Epidermal melanocyte (primary cell): ENCODE data around the gene ZNF316.
"Not testable (repeated sequence)": the region's sequence is repeated elsewhere in the genome, so short reads cannot be mapped to it uniquely, and the experiment has no call there.

ENCODE experiments used
- DNase-seq: peaks from one replicate; pipeline ENCODE4 v3.0.0; 2011; ENCODE audit warnings: low spot score; ENCODE audit not compliant: insufficient read length

ZNF316 gene

DNA sequence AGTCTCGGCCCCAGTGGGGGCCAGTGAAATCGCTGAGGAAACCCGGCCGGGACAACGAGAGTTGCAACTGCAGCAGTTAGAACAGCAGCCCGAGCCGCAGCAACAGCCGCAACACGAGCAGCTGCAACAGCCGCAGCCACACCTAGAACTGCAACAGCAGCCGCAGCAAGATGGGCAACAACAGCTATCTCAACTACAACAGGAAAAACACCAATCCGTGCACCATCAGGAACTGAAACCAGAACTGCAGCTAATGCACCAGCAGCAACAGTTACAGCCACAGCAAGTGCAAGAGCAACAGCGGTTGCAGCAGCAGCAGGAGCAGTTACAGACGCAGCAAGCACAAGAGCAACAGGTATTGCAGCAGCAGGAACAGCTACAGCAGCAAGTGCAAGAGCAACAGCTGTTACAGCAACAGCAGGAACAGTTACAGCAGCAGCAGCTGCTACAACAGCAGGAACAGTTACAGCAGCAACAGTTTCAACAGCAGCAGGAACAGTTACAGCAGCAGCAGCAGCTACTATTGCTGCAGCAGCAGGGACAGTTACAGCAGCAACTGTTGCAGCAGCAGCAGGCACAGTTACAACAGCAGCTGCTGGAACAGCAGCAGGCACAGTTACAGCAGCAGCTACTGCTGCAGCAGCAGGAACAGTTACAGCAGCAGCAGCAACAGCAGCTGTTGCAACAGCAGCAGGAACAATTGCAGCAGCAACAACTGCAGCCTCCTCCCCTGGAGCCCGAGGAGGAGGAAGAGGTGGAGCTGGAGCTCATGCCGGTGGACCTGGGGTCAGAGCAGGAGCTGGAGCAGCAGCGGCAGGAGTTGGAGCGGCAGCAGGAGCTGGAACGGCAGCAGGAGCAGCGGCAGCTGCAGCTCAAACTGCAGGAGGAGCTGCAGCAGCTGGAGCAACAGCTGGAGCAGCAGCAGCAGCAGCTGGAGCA lies 15.7 kb upstream of the ZNF316 start:
- DNase-seq, result no peak

DNA sequence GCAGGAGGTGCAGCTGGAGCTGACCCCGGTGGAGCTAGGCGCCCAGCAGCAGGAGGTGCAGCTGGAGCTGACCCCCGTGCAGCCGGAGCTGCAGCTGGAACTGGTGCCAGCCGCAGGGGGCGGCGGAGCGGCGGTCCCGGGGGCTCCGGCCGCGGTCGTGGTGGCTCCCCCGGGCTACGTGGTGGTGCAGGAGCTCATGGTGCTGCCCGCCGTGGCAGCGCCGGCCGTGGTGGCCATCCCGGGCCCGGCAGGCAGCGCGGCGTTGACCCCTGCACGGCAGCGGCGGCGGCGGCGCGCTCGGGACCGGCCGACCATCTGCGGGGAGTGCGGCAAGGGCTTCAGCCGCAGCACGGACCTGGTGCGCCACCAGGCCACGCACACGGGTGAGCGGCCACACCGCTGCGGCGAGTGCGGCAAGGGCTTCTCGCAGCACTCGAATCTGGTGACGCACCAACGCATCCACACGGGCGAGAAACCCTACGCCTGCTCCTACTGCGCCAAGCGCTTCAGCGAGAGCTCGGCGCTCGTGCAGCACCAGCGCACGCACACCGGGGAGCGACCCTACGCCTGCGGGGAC lies 14.9 kb upstream of the ZNF316 start:
- no peak for DNase-seq

DNA sequence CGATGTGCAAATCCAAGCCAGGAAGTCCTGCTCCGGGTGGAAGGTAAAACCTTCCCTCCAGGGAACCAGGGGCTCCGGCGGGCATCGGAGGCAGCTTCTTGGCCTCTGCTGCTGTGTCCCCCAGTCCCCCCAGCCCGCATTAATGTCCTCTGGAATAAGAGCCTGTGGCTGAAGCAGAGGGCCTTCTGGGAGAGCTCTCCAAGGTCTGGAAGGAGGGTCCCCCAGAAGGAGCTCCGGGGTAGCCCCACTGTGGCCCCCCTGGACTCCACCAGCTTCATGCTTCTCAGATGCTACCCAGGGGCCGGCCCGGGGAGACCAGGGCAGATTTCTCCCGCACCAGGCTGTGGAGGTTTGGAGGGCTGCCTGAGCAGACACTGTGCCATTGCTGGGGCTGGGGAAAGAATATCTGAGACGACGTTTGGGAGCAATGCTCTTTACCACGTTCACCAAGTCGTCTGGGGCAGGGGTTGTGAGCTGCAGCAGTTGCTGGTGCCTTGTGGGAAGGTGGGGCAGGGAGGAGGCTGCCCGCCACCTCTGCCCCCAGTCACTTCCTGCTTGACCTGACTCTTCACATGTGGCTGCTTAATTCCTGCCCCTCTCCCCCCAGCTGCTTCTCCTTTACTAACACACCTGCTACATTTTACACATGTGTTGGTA lies 13.4 kb upstream of the ZNF316 start:
- no peak for DNase-seq

DNA sequence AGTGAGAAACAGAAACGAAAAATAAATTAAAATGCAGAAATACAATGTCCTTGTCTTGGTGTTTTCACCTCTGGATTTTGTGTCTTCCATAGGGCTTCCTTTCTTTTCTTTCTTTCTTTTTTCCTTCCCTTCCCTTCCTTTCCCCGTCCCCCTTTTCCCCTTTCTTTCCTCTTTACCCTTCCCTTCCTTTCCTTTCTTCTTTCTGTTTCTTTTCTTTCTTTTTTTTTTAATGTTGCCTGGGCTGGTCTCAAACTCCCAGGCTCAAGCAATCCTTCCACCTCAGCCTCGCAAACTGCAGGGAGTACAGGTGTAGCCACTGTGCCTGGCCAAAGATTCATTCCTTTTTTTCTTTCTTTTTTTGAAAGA lies 12.9 kb upstream of the ZNF316 start:
- DNase-seq, result no peak

DNA sequence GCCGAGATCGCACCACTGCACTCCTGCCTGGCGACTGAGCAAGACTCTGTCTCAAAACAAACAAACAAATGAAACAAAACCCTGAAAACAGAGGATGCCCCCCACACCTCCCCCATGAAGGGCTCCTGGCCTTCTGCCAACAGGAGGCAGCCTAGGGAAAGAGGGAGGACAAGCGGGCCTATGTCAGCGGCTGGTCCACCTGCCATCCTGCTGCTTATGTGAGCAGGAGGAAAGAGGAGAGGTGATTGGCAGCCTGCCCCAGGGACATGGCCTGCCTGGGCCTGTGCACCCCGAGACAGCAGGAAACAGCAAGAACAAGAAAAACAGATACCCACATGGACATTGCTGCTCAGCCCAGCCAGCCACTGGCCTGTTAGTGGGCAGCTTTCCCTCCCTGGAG lies 9.1 kb upstream of the ZNF316 start:
- DNase-seq, result no peak

DNA sequence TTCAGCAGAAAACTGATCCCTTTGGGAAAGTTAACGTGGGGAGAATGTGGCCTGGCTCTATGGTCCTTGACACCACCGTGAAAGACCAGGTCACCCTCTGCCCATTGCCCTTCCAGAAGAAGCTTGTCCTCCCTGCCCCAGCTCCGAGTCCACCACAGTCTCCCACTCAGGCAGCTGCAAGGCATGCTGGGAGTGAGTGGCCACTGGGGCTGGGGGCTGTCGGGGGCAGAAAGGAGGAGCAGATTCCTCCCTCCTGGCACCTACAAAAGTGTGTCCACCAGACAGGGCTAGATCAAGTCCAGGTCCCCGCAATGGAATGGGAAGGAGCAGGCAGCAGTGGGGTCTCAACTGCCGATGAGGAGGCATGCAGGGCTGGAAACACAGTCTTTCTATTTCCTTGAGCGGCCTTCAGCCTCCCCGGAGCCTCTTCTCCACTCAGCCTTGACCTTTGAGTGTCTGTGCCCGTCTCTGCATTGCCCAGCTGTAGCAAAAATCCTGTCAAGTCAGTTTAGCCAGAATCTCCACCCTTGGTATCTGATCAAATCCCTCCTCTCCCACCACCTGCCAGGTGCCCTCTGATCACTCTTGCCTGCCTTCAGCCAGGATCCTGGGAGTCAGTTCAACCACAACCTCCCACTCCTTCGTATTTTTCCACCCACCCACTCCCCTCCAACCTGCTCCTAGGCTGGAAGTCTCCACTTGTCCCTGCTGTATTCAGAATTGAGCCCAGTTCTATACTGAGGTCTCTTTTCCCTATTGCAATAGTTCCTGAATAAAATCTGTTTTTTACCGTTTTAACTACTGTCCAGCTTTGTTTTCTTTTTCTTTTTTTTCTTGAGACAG lies 6.9 kb upstream of the ZNF316 start:
- DNase-seq, result no peak

DNA sequence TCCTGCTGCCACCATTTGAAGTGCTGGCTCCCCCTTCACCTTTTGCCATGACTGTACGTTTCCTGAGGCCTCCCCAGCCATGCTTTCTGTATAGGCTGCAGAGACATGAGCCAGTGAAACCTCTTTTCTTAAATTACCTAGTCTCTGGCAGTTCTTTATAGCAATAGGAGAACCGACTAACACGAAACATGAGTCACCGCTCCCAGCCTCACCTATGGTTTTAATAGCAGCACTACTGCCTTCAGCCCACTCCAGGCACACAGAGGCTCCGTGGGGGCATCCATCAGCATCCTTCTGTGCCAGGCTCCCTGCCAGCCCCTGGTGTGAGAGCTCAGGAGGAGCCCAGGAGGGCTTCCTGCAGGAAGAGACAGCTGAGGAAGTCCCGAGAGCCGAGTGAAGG lies 5.5 kb upstream of the ZNF316 start:
- no peak for DNase-seq

DNA sequence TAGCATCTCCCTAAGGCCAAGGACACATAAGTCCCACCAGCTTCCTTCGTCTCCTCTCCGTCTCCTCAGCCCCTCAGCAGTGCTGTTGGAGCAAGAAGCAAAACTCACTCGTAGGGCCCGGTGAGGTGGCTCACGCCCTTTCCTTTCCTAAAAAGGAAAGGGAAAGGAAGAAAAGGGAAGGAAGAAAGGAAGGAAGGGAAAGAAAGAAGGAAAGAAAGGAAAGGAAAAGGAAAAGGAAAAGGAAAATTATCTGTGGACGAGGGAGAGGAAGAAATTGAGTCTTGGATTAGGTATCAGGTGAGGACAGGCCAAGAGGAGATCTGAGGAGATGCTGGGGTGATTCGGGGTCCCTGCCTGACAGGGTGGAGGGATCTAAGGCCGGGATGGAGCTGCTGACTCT lies 3.1 kb upstream of the ZNF316 start:
- DNase-seq, result no peak

DNA sequence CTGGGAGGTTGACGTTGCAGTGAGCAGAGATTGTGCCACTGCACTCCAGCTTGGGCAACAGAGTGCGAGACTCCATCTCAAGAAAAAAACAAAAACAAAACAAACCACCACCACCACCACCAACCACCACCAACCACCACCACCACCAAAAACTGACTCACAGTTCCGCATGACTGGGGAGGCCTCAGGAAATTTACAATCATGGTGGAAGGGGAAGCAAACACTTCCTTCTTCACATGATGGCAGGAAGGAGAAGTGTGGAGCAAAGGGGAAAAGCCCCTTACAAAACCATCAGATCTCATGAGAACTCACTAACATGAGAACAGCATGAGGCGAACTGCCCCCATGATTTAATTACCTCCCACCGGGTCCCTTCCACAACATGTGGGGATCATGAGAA lies 2.1 kb upstream of the ZNF316 start:
- not testable (repeated sequence) for DNase-seq

DNA sequence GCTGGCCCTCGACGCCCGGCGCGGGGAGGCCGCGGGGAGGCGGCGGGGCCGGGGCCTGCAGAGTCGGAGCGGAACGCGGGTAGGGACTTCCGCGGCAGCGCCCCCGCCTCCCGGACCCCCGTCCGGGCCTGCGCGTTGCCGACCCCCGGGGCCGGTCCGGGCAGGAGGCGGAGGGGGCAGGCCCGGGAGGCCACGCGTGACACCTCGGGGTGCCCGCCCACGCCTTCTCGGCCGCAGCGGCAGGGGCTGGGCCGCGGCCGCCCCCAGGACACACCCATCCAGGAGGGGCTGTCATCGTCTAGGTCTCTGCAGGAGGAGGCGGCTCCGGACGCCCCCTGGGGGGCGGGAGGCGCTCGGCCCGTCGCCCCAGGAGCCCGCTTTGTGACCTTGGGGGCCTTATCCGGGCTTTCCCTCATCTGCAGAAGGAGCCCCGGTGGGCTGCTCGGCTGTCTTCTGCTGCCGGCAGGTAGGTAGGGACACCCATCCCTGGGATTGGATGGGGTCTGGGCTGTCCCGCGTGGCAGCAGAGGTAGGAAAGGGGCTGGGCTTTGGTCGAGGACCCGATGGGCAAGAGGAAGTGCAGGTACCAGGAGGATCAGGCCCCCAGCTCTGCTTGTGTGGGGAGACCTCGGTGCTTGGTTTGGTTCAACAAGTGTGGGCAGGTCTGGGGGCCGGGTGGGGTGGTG lies 569 bp downstream of the ZNF316 start:
- DNase-seq, result no peak

DNA sequence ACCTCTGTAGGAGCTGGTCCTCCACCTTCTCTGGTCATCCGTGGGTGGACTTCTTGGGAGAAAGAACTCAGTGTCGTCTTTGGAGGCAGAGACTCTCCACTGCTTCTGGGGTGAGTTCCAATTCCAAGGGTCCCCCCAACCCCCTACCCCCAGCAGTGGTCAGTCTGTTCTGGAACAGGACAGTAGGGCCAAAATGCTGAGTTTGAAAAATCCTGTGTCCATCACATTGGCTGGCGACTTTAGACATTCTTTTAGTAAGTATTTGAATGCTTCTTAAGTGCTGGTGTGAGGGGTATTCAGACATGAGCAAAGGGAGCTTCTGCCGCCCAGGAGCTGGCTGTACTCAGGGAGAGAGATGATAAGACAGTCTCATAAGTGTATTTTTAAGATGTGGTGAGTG lies 1.9 kb downstream of the ZNF316 start:
- DNase-seq, result no peak

DNA sequence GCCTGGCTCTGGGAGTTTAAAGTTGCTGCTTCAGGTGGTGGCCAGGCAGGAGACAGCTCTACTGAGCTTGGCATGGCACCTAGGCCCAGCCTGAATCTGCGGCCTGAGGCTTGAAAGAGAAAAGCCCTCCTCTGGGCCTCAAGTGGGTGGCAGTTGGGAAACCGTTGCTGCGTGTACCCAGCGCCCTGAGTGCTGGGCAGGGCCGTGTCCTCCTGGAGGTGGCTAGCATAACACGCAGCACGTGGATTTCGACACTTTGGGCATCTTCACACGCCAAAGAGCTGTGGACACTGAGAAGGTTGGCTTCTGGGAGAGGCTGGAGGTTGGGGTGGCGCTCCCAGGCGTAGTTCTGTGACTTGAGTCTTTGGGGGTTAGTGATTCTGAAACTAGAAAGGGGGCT lies 2.5 kb downstream of the ZNF316 start:
- DNase-seq, result no peak

DNA sequence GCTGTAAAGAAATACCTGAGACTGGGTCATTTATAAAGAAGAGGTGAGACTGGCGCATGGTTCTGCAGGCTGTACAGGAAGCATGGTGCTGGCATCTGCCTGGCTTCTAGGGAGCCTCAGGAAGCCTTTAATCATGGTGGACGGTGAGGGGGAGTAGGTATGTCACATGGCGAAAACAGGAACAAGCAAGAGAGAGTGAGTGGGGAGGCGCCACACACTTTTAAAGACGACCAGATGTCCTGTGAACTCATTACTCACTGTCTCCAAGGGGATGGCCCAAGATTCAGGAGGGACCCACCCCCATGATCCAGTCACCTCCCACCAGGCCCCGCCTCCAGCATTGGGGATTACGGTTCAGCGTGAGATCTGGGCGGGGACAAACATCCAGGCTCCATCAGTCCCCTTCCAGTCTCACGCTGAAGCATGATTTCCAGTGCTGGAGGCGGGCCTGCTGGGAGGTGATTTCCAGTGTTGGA lies 3.2 kb downstream of the ZNF316 start:
- DNase-seq, result no peak

DNA sequence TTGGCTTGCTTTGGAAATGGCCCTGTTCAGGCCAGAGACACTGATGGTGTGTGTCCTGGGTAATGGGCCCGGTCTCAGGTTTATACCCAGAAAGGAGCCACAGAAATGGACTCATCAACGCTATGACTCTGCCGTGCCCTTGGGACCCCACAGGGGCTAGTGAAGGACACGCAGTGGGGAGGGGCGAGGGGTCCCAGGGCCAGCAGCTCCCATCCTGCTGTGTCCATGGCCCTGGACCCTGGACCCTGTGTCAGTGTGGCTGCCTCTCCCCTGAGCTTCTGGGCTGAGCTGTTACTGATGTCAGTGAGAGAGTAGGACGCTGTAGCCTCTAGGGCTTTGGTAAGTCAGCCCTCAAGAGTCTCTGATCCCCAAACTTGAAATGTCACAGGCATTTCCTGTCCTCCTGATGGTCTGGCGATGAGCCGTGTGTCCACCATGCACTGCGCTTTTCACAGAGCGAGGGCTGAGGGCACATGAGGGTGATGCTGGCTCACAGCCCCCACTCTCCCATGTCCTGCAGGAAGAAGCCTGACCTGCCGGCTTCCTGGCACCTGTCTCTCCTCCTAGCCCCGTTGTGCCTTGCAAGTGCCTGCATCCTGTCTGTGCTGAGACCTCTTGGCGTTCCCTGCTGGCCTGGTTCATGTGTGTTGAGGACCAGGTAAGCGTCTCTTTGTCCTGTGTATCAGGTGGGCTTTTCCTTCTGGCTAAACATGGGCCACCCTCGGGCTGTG lies 4.4 kb downstream of the ZNF316 start:
- DNase-seq, result no peak

DNA sequence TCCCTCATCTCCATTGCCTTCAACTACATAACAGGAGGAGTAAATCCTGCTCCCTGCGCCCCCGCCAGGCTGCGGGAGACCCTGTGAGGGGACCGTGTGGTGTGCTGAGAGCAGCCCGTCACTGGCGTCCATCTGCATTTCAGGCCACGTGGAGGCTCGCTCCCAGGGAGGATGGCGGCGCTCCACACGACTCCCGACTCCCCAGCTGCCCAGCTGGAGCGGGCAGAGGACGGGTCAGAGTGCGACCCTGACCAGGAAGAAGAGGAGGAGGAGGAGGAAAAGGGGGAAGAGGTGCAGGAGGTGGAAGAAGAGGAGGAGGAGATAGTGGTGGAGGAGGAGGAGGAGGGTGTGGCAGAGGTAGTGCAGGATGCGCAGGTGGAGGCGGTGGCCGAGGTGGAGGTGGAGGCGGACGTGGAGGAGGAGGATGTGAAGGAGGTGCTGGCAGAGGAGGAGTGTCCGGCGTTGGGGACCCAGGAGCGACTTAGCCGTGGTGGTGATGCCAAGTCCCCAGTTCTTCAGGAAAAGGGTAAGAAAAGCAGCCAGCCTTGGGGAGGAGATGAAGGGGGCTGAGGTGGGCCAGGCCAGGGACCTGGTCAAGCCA lies 5.2 kb downstream of the ZNF316 start:
- no peak for DNase-seq

DNA sequence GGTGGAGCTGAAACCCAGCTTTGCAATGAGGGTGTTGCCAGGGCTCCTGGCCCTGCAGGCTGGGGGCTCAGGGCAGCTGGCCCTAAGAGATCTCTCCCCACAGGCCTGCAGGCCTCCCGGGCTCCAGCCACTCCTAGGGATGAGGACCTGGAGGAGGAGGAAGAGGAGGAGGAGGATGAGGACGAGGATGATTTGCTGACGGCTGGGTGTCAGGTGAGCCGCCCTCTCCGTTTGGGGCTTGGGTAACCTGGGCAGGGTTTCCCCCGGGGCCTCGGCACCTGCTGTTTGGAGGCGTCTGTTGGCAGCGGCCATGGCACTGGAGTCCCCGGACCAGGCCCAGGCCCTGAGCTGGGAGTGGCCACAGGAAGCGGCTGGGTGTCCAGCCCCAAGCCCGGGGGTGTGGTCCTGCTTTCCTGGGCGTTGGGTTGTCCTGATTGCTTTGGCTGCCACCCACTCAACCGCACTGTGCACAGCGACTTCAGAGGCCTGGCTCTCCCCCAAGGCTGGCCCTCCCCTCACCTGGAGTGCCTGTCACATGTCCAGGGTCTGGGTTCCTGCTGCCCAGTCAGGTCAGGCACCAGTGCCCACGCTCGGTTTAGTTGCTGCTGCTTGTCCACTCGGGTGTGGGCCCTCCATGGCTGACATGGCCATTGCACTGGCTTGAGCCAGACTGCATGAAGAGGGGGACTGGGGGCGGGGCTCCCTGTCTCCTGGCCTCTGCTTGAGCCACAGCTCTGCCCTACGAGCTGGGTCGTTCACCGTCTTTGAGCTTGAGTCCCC lies 5.9 kb downstream of the ZNF316 start:
- DNase-seq, result no peak

DNA sequence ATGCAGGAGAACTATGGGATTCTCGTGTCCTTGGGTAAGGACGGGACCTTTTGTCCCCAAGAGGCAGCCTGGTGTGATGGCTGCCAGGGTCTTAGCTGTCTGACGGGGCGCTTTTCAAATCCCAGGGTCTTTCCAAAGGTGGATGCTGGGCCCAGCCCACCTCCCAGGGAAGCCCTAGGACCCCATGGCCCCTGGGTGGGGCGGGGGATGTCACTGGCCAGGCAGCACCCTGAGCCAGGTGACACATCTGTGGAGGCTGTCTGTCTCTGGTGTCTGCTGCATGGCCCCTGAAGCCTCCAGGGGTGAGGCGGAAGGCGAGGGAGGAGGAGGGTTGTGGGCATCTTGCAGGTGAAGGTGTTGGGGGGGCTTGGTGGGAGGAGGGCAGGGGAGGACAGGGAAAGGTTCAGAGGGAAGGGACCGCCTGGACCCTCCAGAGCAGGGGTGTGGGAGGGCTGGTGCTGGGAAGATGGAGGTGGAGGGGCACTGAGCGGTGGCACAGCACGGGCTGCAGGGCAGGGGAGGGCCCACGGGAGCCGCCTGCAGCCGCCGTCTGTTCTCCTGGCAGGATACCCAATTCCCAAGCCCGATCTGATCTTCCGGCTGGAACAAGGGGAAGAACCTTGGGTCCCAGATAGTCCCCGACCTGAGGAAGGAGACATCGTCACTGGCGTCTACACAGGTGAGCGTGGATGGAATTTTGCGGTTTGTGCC lies 7.0 kb downstream of the ZNF316 start:
- DNase-seq, result no peak

DNA sequence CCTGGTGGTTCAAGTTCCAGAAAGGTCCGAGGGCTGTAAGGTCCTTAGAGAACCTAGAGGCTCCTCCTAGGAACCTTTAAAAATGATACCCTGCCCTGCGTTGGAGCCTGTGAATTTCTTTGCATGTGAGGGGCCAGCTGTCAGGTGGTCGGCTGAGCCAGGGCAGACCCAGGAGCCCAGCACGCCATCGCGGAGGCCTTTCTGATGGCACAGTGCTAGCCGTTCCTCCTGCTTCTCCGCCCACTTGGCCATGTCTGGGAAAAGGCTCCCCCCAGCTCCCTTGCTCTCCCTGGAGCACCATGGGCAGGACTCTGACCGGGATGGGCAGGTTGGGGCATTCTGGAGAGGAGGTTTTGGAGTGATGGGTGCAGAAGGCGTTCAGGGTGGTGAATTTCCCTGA lies 7.6 kb downstream of the ZNF316 start:
- no peak for DNase-seq
